Measurements from ENCODE around the gene MLXIPL.

Gene MLXIPL

GRCh38 chr7:73650524-73650923 lies 26.2 kb upstream of the MLXIPL start:
- Histone ChIP-seq H3K9ac (no peak overlapping the region), H3K36me3 (ENCODE audit: insufficient read depth) (no peaks in the 10 kb centered on the region), H3K27me3 (ENCODE audit: insufficient read depth, low read depth) (peaks cover 53% of the 10 kb centered on the region), H3K79me2 (ENCODE audit: insufficient read depth, low read depth) (no peaks in the 10 kb centered on the region), H3K27ac (no peak overlapping the region), H3K4me1 (ENCODE audit: low read depth, poor library complexity, severe bottlenecking) (no peaks in the 10 kb centered on the region), H3K4me2 (no peak overlapping the region), H2AFZ (ENCODE audit: low read depth) (no peak overlapping the region), H3K4me3 (IDR thresholded peaks at IDR 0.05; ENCODE audit: insufficient read depth, low read depth, low read length) (no peak overlapping the region), H4K20me1 (ENCODE audit: insufficient read depth) (no peaks in the 10 kb centered on the region)
- no peak for TF ChIP-seq CTCF (conservative IDR thresholded peaks at IDR 0.05; ENCODE audit: low read depth, low read length)

DNA sequence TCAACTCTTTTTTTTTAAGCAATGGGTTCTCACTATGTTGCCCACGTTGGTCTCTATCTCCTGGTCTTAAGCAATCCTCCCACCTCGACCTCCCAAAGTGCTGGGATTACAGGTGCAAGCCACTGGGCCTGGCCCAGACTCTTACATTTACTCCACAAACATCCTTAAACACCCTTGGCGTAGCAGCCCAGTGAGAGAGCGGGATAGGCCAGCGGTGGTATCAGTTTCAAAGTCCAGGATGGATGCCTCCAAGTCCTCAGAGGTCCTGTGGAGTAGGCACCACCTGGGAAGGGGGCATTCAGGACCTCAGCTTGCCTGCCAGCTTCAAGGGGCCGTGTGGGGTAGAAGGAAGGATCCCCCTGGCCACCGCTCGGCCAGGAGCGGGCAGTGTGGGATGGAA lies 25.3 kb upstream of the MLXIPL start:
- peaks cover 60% of the 10 kb centered on the region for H3K27me3 ChIP-seq (ENCODE audit: insufficient read depth, low read depth)
- H3K9ac ChIP-seq = no peak overlapping the region

GRCh38 chr7:73648593-73649332 lies 24.4 kb upstream of the MLXIPL start:
- H3K27me3 ChIP-seq (ENCODE audit: insufficient read depth, low read depth) = peaks cover 67% of the 10 kb centered on the region
- H2AFZ ChIP-seq (ENCODE audit: low read depth) = no peak overlapping the region

More for the DNA sequence above, 25.3 kb upstream of the MLXIPL start:
- Histone ChIP-seq H3K4me3 (IDR thresholded peaks at IDR 0.05; ENCODE audit: insufficient read depth, low read depth, low read length) (no peak overlapping the region), H3K4me2 (no peak overlapping the region), H3K4me1 (ENCODE audit: low read depth, poor library complexity, severe bottlenecking) (no peaks in the 10 kb centered on the region), H4K20me1 (ENCODE audit: insufficient read depth) (no peaks in the 10 kb centered on the region), H3K36me3 (ENCODE audit: insufficient read depth) (no peaks in the 10 kb centered on the region), H3K79me2 (ENCODE audit: insufficient read depth, low read depth) (no peaks in the 10 kb centered on the region), H2AFZ (ENCODE audit: low read depth) (no peak overlapping the region), H3K27ac (no peak overlapping the region)
- TF ChIP-seq CTCF (conservative IDR thresholded peaks at IDR 0.05; ENCODE audit: low read depth, low read length) = no peak

DNA sequence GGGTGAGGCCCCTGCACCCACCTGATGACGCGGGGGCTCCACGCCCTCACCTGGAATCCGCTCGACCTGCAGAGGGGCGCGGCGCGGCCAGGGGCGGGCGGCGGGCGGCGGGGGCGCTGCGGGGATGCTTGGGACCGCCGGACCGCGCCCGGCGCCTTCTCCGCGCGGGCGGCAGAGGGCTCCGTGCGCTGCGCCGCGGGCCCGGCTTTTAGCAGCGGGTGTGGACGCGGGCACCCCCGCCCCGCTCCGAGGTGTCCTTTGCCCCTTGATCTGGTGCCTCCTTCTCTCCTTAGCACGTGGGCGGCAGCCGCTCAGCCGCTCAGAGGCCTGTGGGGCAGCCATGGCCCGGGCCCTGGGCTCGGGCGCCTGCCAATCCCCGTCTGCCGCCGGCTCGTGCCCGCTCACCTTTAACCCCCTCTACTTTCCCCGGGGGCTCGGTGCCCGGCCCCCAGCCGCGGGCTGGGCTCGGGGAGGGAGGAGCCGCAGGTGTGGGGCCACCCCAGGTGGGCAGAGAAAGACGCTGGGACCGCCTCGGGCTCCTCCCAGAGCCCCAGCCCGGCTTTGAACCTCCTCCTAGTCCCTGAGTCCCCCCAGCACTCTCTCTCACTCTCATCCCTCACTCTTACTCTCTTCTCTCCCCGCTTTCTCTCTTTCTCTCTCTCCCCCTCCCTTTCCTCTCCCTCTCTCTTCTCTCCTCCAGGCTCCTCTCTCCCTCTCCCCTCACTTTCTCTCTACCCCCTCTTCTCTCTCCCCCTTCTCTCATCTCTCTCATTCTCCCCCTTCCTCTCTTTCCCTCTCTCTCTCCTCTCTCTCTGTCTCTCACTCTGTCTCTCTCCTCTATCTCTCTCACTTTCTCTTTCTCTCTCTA lies 23.6 kb upstream of the MLXIPL start:
- Histone ChIP-seq H3K27ac (no peak overlapping the region), H3K36me3 (ENCODE audit: insufficient read depth) (no peaks in the 10 kb centered on the region), H4K20me1 (ENCODE audit: insufficient read depth) (no peaks in the 10 kb centered on the region), H3K79me2 (ENCODE audit: insufficient read depth, low read depth) (no peaks in the 10 kb centered on the region), H3K4me1 (ENCODE audit: low read depth, poor library complexity, severe bottlenecking) (no peaks in the 10 kb centered on the region), H3K27me3 (ENCODE audit: insufficient read depth, low read depth) (peaks cover 68% of the 10 kb centered on the region), H3K4me3 (IDR thresholded peaks at IDR 0.05; ENCODE audit: insufficient read depth, low read depth, low read length) (no peak overlapping the region), H3K9ac (peak overlapping the region; percentile 29; the same call in 1 of the 2 replicates), H2AFZ (ENCODE audit: low read depth) (peak overlapping the region; percentile 75), H3K4me2 (peak overlapping the region; percentile 74)
- no peak for TF ChIP-seq CTCF (conservative IDR thresholded peaks at IDR 0.05; ENCODE audit: low read depth, low read length)

More at GRCh38 chr7:73648593-73649332, 24.4 kb upstream of the MLXIPL start:
- Histone ChIP-seq H3K79me2 (ENCODE audit: insufficient read depth, low read depth) (no peaks in the 10 kb centered on the region), H3K4me2 (0 out of 2 replicates have a peak overlapping the region, but pooled peaks have one; percentile 74), H3K4me1 (ENCODE audit: low read depth, poor library complexity, severe bottlenecking) (no peaks in the 10 kb centered on the region), H4K20me1 (ENCODE audit: insufficient read depth) (no peaks in the 10 kb centered on the region), H3K9ac (no peak overlapping the region), H3K27ac (no peak overlapping the region), H3K4me3 (IDR thresholded peaks at IDR 0.05; ENCODE audit: insufficient read depth, low read depth, low read length) (no peak overlapping the region), H3K36me3 (ENCODE audit: insufficient read depth) (no peaks in the 10 kb centered on the region)
- TF ChIP-seq CTCF (conservative IDR thresholded peaks at IDR 0.05; ENCODE audit: low read depth, low read length) = no peak
